Panc1 (cell line): Measurements from ENCODE around the gene RAD51AP1.

ENCODE experiments used
- CTCF ChIP-seq: fragments of 450-650 bp; IDR thresholded peaks from 2 replicates; pipeline ENCODE4 v1.5.1; 2017; ENCODE audit warnings: mild to moderate bottlenecking
- POLR2AphosphoS5 ChIP-seq: IDR thresholded peaks from 2 replicates; pipeline ENCODE4 v1.6.1; 2012; ENCODE audit warnings: mild to moderate bottlenecking, low read depth, low read length, moderate library complexity
- SIN3A ChIP-seq: IDR thresholded peaks from 2 replicates; pipeline ENCODE4 v1.6.1; 2012; ENCODE audit warnings: low read depth, mild to moderate bottlenecking, low read length, moderate library complexity, borderline replicate concordance; ENCODE audit not compliant: insufficient read depth
- TCF7L2 ChIP-seq: IDR thresholded peaks from 2 replicates; pipeline ENCODE4 v1.6.1; 2011; ENCODE audit warnings: mild to moderate bottlenecking, low read depth, low read length, inconsistent platforms
- TF ChIP-seq, protein P1 (sequence below), 2 experiments: IDR thresholded peaks; 2 replicates each; pipeline ENCODE4 v1.6.1; 2011 to 2012; ENCODE audit warnings: low read depth in 2 of 2, control low read depth in 1 of 2, low read length in 1 of 2, mild to moderate bottlenecking in 1 of 2, moderate library complexity in 1 of 2; ENCODE audit not compliant: insufficient read depth in 1 of 2

DNA sequence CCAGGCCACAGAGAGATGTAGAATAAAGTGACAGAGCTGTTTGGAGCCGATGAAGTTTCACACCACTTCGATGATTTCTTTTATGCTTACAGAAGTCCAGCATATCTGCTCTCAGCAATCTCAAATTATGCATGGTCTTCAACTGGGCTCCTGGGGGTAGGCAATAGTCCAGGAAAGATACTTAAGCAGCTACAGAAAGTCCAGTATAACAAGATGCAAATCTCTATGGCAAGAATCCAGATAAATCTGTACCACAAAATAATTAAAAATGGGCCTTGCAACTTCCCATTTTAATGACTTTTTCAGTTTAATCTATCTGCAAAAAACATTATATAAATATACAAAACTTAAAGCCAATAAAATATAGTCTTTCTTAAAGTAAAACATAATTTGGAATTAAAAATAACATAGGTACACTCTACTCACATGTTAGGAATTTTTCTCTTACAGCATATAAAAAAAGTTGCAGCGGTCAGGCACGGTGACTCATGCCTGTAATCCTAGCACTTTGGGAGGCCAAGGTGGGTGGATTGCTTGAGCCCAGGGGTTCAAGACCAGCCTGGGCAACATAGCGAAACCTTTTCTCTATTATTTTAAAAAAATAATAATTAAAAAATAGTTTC is 20.5 kb upstream of the RAD51AP1 start:
- TF ChIP-seq CTCF (no peak), POLR2AphosphoS5 (no peak), SIN3A (no peak), TCF7L2 (no peak)
- TF ChIP-seq, protein P1, sequence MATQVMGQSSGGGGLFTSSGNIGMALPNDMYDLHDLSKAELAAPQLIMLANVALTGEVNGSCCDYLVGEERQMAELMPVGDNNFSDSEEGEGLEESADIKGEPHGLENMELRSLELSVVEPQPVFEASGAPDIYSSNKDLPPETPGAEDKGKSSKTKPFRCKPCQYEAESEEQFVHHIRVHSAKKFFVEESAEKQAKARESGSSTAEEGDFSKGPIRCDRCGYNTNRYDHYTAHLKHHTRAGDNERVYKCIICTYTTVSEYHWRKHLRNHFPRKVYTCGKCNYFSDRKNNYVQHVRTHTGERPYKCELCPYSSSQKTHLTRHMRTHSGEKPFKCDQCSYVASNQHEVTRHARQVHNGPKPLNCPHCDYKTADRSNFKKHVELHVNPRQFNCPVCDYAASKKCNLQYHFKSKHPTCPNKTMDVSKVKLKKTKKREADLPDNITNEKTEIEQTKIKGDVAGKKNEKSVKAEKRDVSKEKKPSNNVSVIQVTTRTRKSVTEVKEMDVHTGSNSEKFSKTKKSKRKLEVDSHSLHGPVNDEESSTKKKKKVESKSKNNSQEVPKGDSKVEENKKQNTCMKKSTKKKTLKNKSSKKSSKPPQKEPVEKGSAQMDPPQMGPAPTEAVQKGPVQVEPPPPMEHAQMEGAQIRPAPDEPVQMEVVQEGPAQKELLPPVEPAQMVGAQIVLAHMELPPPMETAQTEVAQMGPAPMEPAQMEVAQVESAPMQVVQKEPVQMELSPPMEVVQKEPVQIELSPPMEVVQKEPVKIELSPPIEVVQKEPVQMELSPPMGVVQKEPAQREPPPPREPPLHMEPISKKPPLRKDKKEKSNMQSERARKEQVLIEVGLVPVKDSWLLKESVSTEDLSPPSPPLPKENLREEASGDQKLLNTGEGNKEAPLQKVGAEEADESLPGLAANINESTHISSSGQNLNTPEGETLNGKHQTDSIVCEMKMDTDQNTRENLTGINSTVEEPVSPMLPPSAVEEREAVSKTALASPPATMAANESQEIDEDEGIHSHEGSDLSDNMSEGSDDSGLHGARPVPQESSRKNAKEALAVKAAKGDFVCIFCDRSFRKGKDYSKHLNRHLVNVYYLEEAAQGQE (IDR thresholded peaks at IDR 0.05; ENCODE audit: insufficient read depth in 1 of 2, low read depth in 2 of 2, low read length in 1 of 2): no peak
